CD8-positive, alpha-beta memory T cell (primary cell): ENCODE data around the gene TM9SF1. TPM values are rescaled to one million over a fixed set of nuclear protein-coding genes. Genes with fewer than 3 reads are reported as not detected.
A peak's percentile ranks its signal among the peaks of the same experiment; 100 is the strongest.
"Not testable (repeated sequence)": the region's sequence is repeated elsewhere in the genome, so short reads cannot be mapped to it uniquely, and the experiment has no call there.

Experiments used
- CTCF ChIA-PET: fragments of 350-600 bp; sonication (Branson Sonifier 250); formaldehyde crosslinking; loops from one replicate; lab custom pipeline; 2021; ENCODE audit warnings: antibody characterized with exemption; lab: Charles Lee
- POLR2A ChIA-PET: fragments of 350-600 bp; sonication (Branson Sonifier 250); formaldehyde crosslinking; loops from one replicate; lab custom pipeline; 2021; ENCODE audit warnings: antibody characterized with exemption; lab: Charles Lee
- DNase-seq, 5 donors: peaks; one replicate each; pipeline versions ENCODE4 v3.0.0 to v3.0.0-alpha.2; 2020 to 2022; ENCODE audit warnings: mixed read lengths in 1 of 5
- H3K27ac ChIP-seq: one replicate; pipeline ENCODE4 v1.7.0; 2013; ENCODE audit warnings: low read depth, mild to moderate bottlenecking, low read length, moderate library complexity
- H3K27me3 ChIP-seq: 2 replicates; pipeline ENCODE4 v1.7.0; 2013; ENCODE audit warnings: low read length, mild to moderate bottlenecking; ENCODE audit not compliant: insufficient read depth, poor library complexity, severe bottlenecking
- H3K36me3 ChIP-seq: 2 replicates; pipeline ENCODE4 v1.7.0; 2013; ENCODE audit warnings: mild to moderate bottlenecking, low read length, moderate library complexity; ENCODE audit not compliant: insufficient read depth
- H3K4me1 ChIP-seq: 2 replicates; pipeline ENCODE4 v1.7.0; 2013; ENCODE audit warnings: mild to moderate bottlenecking, low read length, moderate library complexity; ENCODE audit not compliant: insufficient read depth
- H3K4me3 ChIP-seq: 2 replicates; pipeline ENCODE4 v1.7.0; 2013; ENCODE audit warnings: mild to moderate bottlenecking, low read length
- H3K9me3 ChIP-seq: 2 replicates; pipeline ENCODE4 v1.7.0; 2013; ENCODE audit warnings: mild to moderate bottlenecking, low read length
- H3K27ac Mint-ChIP-seq, 8 donors: one replicate each; pipeline ENCODE4 v1.8.0; 2020 to 2021; ENCODE audit warnings: mixed read lengths in 8 of 8, mild to moderate bottlenecking in 6 of 8, inconsistent platforms in 3 of 8, moderate library complexity in 3 of 8
- H3K27me3 Mint-ChIP-seq, 2 donors: one replicate each; pipeline ENCODE4 v1.8.0; 2020 to 2021; ENCODE audit warnings: mixed read lengths in 2 of 2, mild to moderate bottlenecking in 1 of 2, moderate library complexity in 1 of 2
- H3K36me3 Mint-ChIP-seq, 3 donors: one replicate each; pipeline ENCODE4 v1.8.0; 2020 to 2021; ENCODE audit warnings: mixed read lengths in 3 of 3, inconsistent platforms in 1 of 3, mild to moderate bottlenecking in 1 of 3
- H3K4me1 Mint-ChIP-seq, 3 donors: one replicate each; pipeline ENCODE4 v1.8.0; 2020 to 2021; ENCODE audit warnings: mixed read lengths in 3 of 3, inconsistent platforms in 1 of 3, mild to moderate bottlenecking in 1 of 3
- H3K4me3 Mint-ChIP-seq, 7 donors: one replicate each; pipeline ENCODE4 v1.8.0; 2020 to 2021; ENCODE audit warnings: mixed read lengths in 7 of 7, mild to moderate bottlenecking in 6 of 7, moderate library complexity in 4 of 7, inconsistent platforms in 2 of 7
- H3K9me3 Mint-ChIP-seq, 5 donors: one replicate each; pipeline ENCODE4 v1.8.0; 2020 to 2022; ENCODE audit warnings: mixed read lengths in 5 of 5, mild to moderate bottlenecking in 3 of 5, moderate library complexity in 2 of 5, inconsistent platforms in 1 of 5
- polyA plus RNA-seq: library from polyadenylated mRNA; unstranded; fragments of 300-500 nt; fragmentation: Illumina TruSeq; gene quantifications from one replicate; pipeline ENCODE4 v1.2.3, GENCODE V29; 2021
- total RNA-seq, 2 experiments: library from RNA; stranded (reverse); gene quantifications; one replicate each; pipeline ENCODE4 v1.2.3, GENCODE V29; 2021

TM9SF1 gene
- total and polyA plus RNA-seq, 3 experiments from 2014 or later: 30.0 to 34.0 (median 31.3) TPM

- H3K4me3 ChIP-seq, H3K27ac ChIP-seq, H3K27me3 ChIP-seq, H3K27me3 Mint-ChIP-seq, H3K4me3 Mint-ChIP-seq, DNase-seq, H3K9me3 Mint-ChIP-seq, POLR2A ChIA-PET, H3K9me3 ChIP-seq: not testable (repeated sequence)
- peaks cover 38 to 68% (median 51%) of the 10 kb centered on the region in 3 donors for H3K4me1 Mint-ChIP-seq
- Histone ChIP-seq H3K4me1 (peaks cover 14% of the 10 kb centered on the region), H3K36me3 (peaks cover 18% of the 10 kb centered on the region)
- CTCF ChIA-PET: interaction anchor here (1.6 kb wide), 1 partner anchor 9 kb away, joined by 3 read pairs; no protein-coding TSS in a partner anchor
- peak overlapping the region in 2 of 8 donors; percentile 14 to 82 for H3K27ac Mint-ChIP-seq
- peaks cover 20 to 75% (median 22%) of the 10 kb centered on the region in 3 donors for H3K36me3 Mint-ChIP-seq
Observed at GRCh38 chr14:24203249-24203886, 8.1 kb upstream of the TM9SF1 start.

- CTCF ChIA-PET: interaction anchor here (1.6 kb wide), 1 partner anchor 10 kb away, joined by 3 read pairs; no protein-coding TSS in a partner anchor
- POLR2A ChIA-PET, DNase-seq, H3K27ac Mint-ChIP-seq, H3K9me3 ChIP-seq, H3K9me3 Mint-ChIP-seq, H3K4me3 Mint-ChIP-seq, H3K27me3 ChIP-seq, H3K27ac ChIP-seq, H3K27me3 Mint-ChIP-seq, H3K4me3 ChIP-seq: not testable (repeated sequence)
- Histone ChIP-seq H3K4me1 (peaks cover 14% of the 10 kb centered on the region), H3K36me3 (peaks cover 10% of the 10 kb centered on the region)
- H3K4me1 Mint-ChIP-seq: peaks cover 37 to 64% (median 43%) of the 10 kb centered on the region in 3 donors
- H3K36me3 Mint-ChIP-seq: peaks cover 20 to 69% (median 22%) of the 10 kb centered on the region in 3 donors
Observed at GRCh38 chr14:24202538-24202937, 7.3 kb upstream of the TM9SF1 start.

GRCh38 chr14:24198814-24199524 is 3.7 kb upstream of the TM9SF1 start:
- peak overlapping the region in 4 of 7 donors; percentile 8 to 60 (median 18) for H3K4me3 Mint-ChIP-seq
- Histone ChIP-seq H3K4me1 (peaks cover 25% of the 10 kb centered on the region), H3K36me3 (no peaks in the 10 kb centered on the region), H3K9me3 (no peaks in the 10 kb centered on the region), H3K27ac (no peak overlapping the region), H3K27me3 (no peaks in the 10 kb centered on the region), H3K4me3 (no peak overlapping the region)
- H3K27me3 Mint-ChIP-seq: peaks cover 0 to 1% of the 10 kb centered on the region in 2 donors
- H3K36me3 Mint-ChIP-seq: peaks cover 15 to 59% (median 20%) of the 10 kb centered on the region in 3 donors
- DNase-seq: no peak
- peaks cover 0 to 3% (median 0%) of the 10 kb centered on the region in 5 donors for H3K9me3 Mint-ChIP-seq
- peak overlapping the region; percentile 25 to 98 (median 78) for H3K27ac Mint-ChIP-seq
- peaks cover 38 to 67% (median 46%) of the 10 kb centered on the region in 3 donors for H3K4me1 Mint-ChIP-seq
- POLR2A ChIA-PET: interaction anchor here (0.7 to 1.2 kb wide), 2 partner anchors 14 to 17 kb away, joined by 6 to 12 read pairs; partner anchors contain the start of genes CHMP4A and MDP1
- CTCF ChIA-PET: interaction anchor here (0.7 to 1.2 kb wide), 2 partner anchors 10 to 17 kb away, joined by 3 read pairs; partner anchors contain the start of genes IPO4 and MDP1

GRCh38 chr14:24197056-24197450 is 1.8 kb upstream of the TM9SF1 start:
- Mint-ChIP-seq H3K27ac (peak overlapping the region; percentile 86 to 99 (median 96)), H3K27me3 (peaks cover 0 to 1% of the 10 kb centered on the region in 2 donors), H3K4me3 (peak overlapping the region; percentile 68 to 96 (median 92)), H3K4me1 (peaks cover 40 to 73% (median 55%) of the 10 kb centered on the region in 3 donors), H3K9me3 (peaks cover 0 to 3% (median 0%) of the 10 kb centered on the region in 5 donors), H3K36me3 (peaks cover 14 to 58% (median 15%) of the 10 kb centered on the region in 3 donors)
- Histone ChIP-seq H3K4me1 (peaks cover 32% of the 10 kb centered on the region), H3K4me3 (no peak overlapping the region), H3K27me3 (no peaks in the 10 kb centered on the region), H3K36me3 (peaks cover 10% of the 10 kb centered on the region), H3K27ac (peak overlapping the region; percentile 100), H3K9me3 (no peaks in the 10 kb centered on the region)
- POLR2A ChIA-PET: interaction anchor here (3.2 kb wide), 1 partner anchor 16 kb away, joined by 43 read pairs; the partner anchor contains the start of gene CHMP4A
- no peak for DNase-seq
- CTCF ChIA-PET: interaction anchor here (0.6 to 2.1 kb wide), 3 partner anchors 19 to 78 kb away, joined by 3 to 22 read pairs (median 3); partner anchors contain the start of genes IRF9 and MDP1

GRCh38 chr14:24196071-24197055 is 1.1 kb upstream of the TM9SF1 start:
- ChIA-PET POLR2A (interaction anchor here (0.5 to 3.2 kb wide), 13 partner anchors 11 to 515 kb away, joined by 3 to 43 read pairs (median 7); partner anchors contain the start of genes CHMP4A, DCAF11, EMC9 and IRF9), CTCF (interaction anchor here (0.5 to 2.2 kb wide), 15 partner anchors 11 to 137 kb away, joined by 3 to 22 read pairs (median 5); partner anchors contain the start of genes CHMP4A, IRF9, MDP1 and PSME2)
- H3K36me3 ChIP-seq: peaks cover 16% of the 10 kb centered on the region
- peak overlapping the region; percentile 83 to 96 (median 94) for H3K4me3 Mint-ChIP-seq
- no peaks in the 10 kb centered on the region for H3K9me3 ChIP-seq
- H3K27ac ChIP-seq: peak overlapping the region; percentile 100
- no peaks in the 10 kb centered on the region for H3K27me3 ChIP-seq
- H3K27ac Mint-ChIP-seq: peak overlapping the region; percentile 96 to 100 (median 99)
- H3K9me3 Mint-ChIP-seq: peaks cover 0 to 3% (median 0%) of the 10 kb centered on the region in 5 donors
- H3K4me3 ChIP-seq: peak overlapping the region; percentile 91
- H3K27me3 Mint-ChIP-seq: peaks cover 0 to 1% of the 10 kb centered on the region in 2 donors
- no peak for DNase-seq
- peaks cover 12 to 58% (median 13%) of the 10 kb centered on the region in 3 donors for H3K36me3 Mint-ChIP-seq
- peaks cover 32% of the 10 kb centered on the region for H3K4me1 ChIP-seq
- H3K4me1 Mint-ChIP-seq: peaks cover 39 to 75% (median 58%) of the 10 kb centered on the region in 3 donors

GRCh38 chr14:24194873-24195185 is 412 bp downstream of the TM9SF1 start:
- ChIA-PET CTCF (interaction anchor here (1.0 to 2.2 kb wide), 11 partner anchors 10 to 139 kb away, joined by 3 to 22 read pairs (median 5); partner anchors contain the start of genes CHMP4A, CIDEB, IRF9 and MDP1), POLR2A (interaction anchor here (0.6 to 3.2 kb wide), 8 partner anchors 18 to 80 kb away, joined by 3 to 43 read pairs (median 16); partner anchors contain the start of genes CHMP4A, DCAF11, IRF9 and MDP1)

More at GRCh38 chr14:24194873-24195185, 412 bp downstream of the TM9SF1 start:
- H3K36me3 Mint-ChIP-seq: peaks cover 9 to 63% (median 12%) of the 10 kb centered on the region in 3 donors
- Histone ChIP-seq H3K9me3 (no peaks in the 10 kb centered on the region), H3K4me3 (peak overlapping the region; percentile 91), H3K36me3 (peaks cover 16% of the 10 kb centered on the region), H3K27me3 (no peaks in the 10 kb centered on the region), H3K4me1 (peaks cover 32% of the 10 kb centered on the region), H3K27ac (peak overlapping the region; percentile 100)
- H3K4me3 Mint-ChIP-seq: peak overlapping the region; percentile 83 to 96 (median 94)
- peak overlapping the region; percentile 96 to 100 (median 99) for H3K27ac Mint-ChIP-seq
- H3K27me3 Mint-ChIP-seq: peaks cover 0 to 1% of the 10 kb centered on the region in 2 donors
- no peak for DNase-seq
- H3K9me3 Mint-ChIP-seq: peaks cover 0 to 3% (median 0%) of the 10 kb centered on the region in 5 donors
- H3K4me1 Mint-ChIP-seq: peaks cover 37 to 74% (median 56%) of the 10 kb centered on the region in 3 donors
